Gastroesophageal sphincter (tissue), 4 donors: ENCODE data around the gene MTUS2. TPM values are rescaled to one million over a fixed set of nuclear protein-coding genes. Genes with fewer than 3 reads are reported as not detected.
A peak's percentile ranks its signal among the peaks of the same experiment; 100 is the strongest.

Experiments
- ATAC-seq: fragments of 150-250 bp; one replicate; pipeline ENCODE4 v1.9.1; 2016; ENCODE audit warnings: mild to moderate bottlenecking, moderate library complexity
- H3K27ac ChIP-seq, 4 donors: fragments of 200-600 bp; sonication (generic) in 3 of 4; 1 replicate in 3 of 4; 2 replicates in 1 of 4; pipeline ENCODE4 v1.5.1; 2016 to 2019
- H3K27me3 ChIP-seq: fragments of 200-600 bp; sonication (generic); one replicate; pipeline ENCODE4 v1.5.1; 2019
- H3K36me3 ChIP-seq, 2 donors: fragments of 200-600 bp; sonication (generic); one replicate each; pipeline ENCODE4 v1.5.1; 2019; ENCODE audit warnings: control low read depth in 1 of 2
- H3K4me1 ChIP-seq, 3 donors: fragments of 200-600 bp; sonication (generic); 1 replicate in 2 of 3; 2 replicates in 1 of 3; pipeline ENCODE4 v1.5.1; 2016 to 2019; ENCODE audit warnings: control low read depth in 2 of 3
- H3K4me3 ChIP-seq, 2 donors: fragments of 200-600 bp; sonication (generic); one replicate each; pipeline ENCODE4 v1.5.1; 2019; ENCODE audit warnings: mild to moderate bottlenecking in 1 of 2, moderate library complexity in 1 of 2
- H3K9me3 ChIP-seq, 3 donors: fragments of 200-600 bp; sonication (generic); one replicate each; pipeline ENCODE4 v1.5.1; 2017 to 2019; ENCODE audit warnings: control low read depth in 2 of 3
- CTCF ChIP-seq, 4 experiments: fragments of 200-600 bp in 2 of 4; fragments of 450-650 bp in 2 of 4; sonication (generic) in 1 of 4; IDR thresholded peaks; one replicate each; pipeline ENCODE4 v1.5.1; 2017 to 2019; ENCODE audit warnings: antibody characterized with exemption in 4 of 4, mild to moderate bottlenecking in 2 of 4, moderate library complexity in 2 of 4
- EP300 ChIP-seq: sonication (generic); formaldehyde crosslinking; IDR thresholded peaks from one replicate; pipeline ENCODE4 v1.6.1; 2017; ENCODE audit warnings: antibody characterized with exemption, mild to moderate bottlenecking
- POLR2A ChIP-seq, 2 donors: fragments of 450-650 bp; IDR thresholded peaks; one replicate each; pipeline ENCODE4 v1.6.1; 2017; ENCODE audit warnings: antibody characterized with exemption in 2 of 2, mild to moderate bottlenecking in 2 of 2, moderate library complexity in 1 of 2
- POLR2AphosphoS5 ChIP-seq: sonication (generic); formaldehyde crosslinking; IDR thresholded peaks from one replicate; pipeline ENCODE4 v1.6.1; 2017; ENCODE audit warnings: antibody characterized with exemption
- WGBS, 2 donors: methylation state at CpG; one replicate each; pipeline ENCODE4 v1.1.5; 2018; ENCODE audit warnings: low coverage in 1 of 2; 5-methylcytosine and 5-hydroxymethylcytosine counted together
- total RNA-seq, 4 donors: library from RNA; depleted of rRNA; stranded (reverse); fragments of >200 nt; gene quantifications; one replicate each; pipeline ENCODE4 v1.1.0, GENCODE V29; 2016

MTUS2 gene
- total RNA-seq, 4 donors from 2014 or later: 0.67 to 36.7 (median 18.4) TPM

GRCh38 chr13:29131881-29132668 is 311.9 kb downstream of the MTUS2 start:
- ATAC-seq: no peak
- TF ChIP-seq EP300 (no peak), CTCF (IDR thresholded peaks at IDR 0.05) (no peak), POLR2A (IDR thresholded peaks at IDR 0.05) (no peak), POLR2AphosphoS5 (no peak)
- Histone ChIP-seq H3K9me3 (peaks cover 0 to 11% (median 0%) of the 10 kb centered on the region in 3 donors), H3K4me3 (no peak overlapping the region), H3K27ac (no peak overlapping the region), H3K27me3 (no peaks in the 10 kb centered on the region), H3K36me3 (no peaks in the 10 kb centered on the region), H3K4me1 (no peaks in the 10 kb centered on the region)
- 81 to 84% methylated on average over 4 of the region's 4 CpGs for WGBS, 2 donors

- Histone ChIP-seq H3K4me1 (peaks cover 0 to 7% (median 3%) of the 10 kb centered on the region in 3 donors), H3K27ac (no peak overlapping the region), H3K4me3 (no peak overlapping the region), H3K9me3 (peaks cover 0 to 19% (median 0%) of the 10 kb centered on the region in 3 donors), H3K27me3 (no peaks in the 10 kb centered on the region), H3K36me3 (no peaks in the 10 kb centered on the region)
- 90% methylated on average over 1 of the region's 2 CpGs; no CpG with 5 or more reads in 1 of the 2 donors for WGBS, 2 donors
- no peak for ATAC-seq
- TF ChIP-seq CTCF (IDR thresholded peaks at IDR 0.05) (no peak), POLR2AphosphoS5 (no peak), EP300 (no peak), POLR2A (IDR thresholded peaks at IDR 0.05) (no peak)
Measured at GRCh38 chr13:29136341-29136740, 316.2 kb downstream of the MTUS2 start.

GRCh38 chr13:29137016-29137415 is 316.9 kb downstream of the MTUS2 start:
- Histone ChIP-seq H3K4me3 (no peak overlapping the region), H3K9me3 (peaks cover 0 to 19% (median 0%) of the 10 kb centered on the region in 3 donors), H3K27ac (no peak overlapping the region), H3K4me1 (peaks cover 0 to 8% (median 6%) of the 10 kb centered on the region in 3 donors), H3K36me3 (no peaks in the 10 kb centered on the region), H3K27me3 (no peaks in the 10 kb centered on the region)
- 67% methylated on average over 1 of the region's 1 CpG; no CpG with 5 or more reads in 1 of the 2 donors for WGBS, 2 donors
- no peak for ATAC-seq
- TF ChIP-seq POLR2AphosphoS5: no peak
- no peak for TF ChIP-seq EP300
- no peak for TF ChIP-seq POLR2A (IDR thresholded peaks at IDR 0.05)
- no peak for TF ChIP-seq CTCF (IDR thresholded peaks at IDR 0.05)

GRCh38 chr13:29137995-29138394 is 317.9 kb downstream of the MTUS2 start:
- WGBS, 2 donors: 25 to 88% methylated on average over 1 of the region's 1 CpG
- no peaks in the 10 kb centered on the region for H3K27me3 ChIP-seq
- H3K36me3 ChIP-seq: no peaks in the 10 kb centered on the region
- H3K4me1 ChIP-seq: peaks cover 0 to 8% (median 6%) of the 10 kb centered on the region in 3 donors
- no peak overlapping the region for H3K4me3 ChIP-seq
- no peak for TF ChIP-seq POLR2AphosphoS5
- no peak overlapping the region for H3K27ac ChIP-seq
- no peak for ATAC-seq
- H3K9me3 ChIP-seq: peaks cover 0 to 19% (median 0%) of the 10 kb centered on the region in 3 donors

- TF ChIP-seq POLR2AphosphoS5 (peak; percentile 82), POLR2A (IDR thresholded peaks at IDR 0.05) (no peak)
- H3K9me3 ChIP-seq: peaks cover 0 to 19% (median 0%) of the 10 kb centered on the region in 3 donors
- peaks cover 0 to 8% (median 6%) of the 10 kb centered on the region in 3 donors for H3K4me1 ChIP-seq
- H3K4me3 ChIP-seq: peak overlapping the region in 1 of 2 donors; percentile 28
- H3K36me3 ChIP-seq: no peaks in the 10 kb centered on the region
- H3K27me3 ChIP-seq: no peaks in the 10 kb centered on the region
- peak; percentile 96 for ATAC-seq
- peak overlapping the region; percentile 68 to 92 (median 79) for H3K27ac ChIP-seq
- WGBS, 2 donors: 10 to 11% methylated on average over 4 of the region's 4 CpGs
Measured at GRCh38 chr13:29140277-29140676, 320.1 kb downstream of the MTUS2 start.

- H3K36me3 ChIP-seq: no peaks in the 10 kb centered on the region
- no peak overlapping the region for H3K4me3 ChIP-seq
- TF ChIP-seq POLR2A (IDR thresholded peaks at IDR 0.05): no peak
- TF ChIP-seq CTCF (IDR thresholded peaks at IDR 0.05): no peak
- no peak for TF ChIP-seq EP300
- no peak for TF ChIP-seq POLR2AphosphoS5
- 60 to 62% methylated on average over 1 of the region's 1 CpG for WGBS, 2 donors
- H3K27me3 ChIP-seq: no peaks in the 10 kb centered on the region
- H3K4me1 ChIP-seq: peaks cover 0 to 7% (median 6%) of the 10 kb centered on the region in 3 donors
- no peaks in the 10 kb centered on the region for H3K9me3 ChIP-seq
- no peak for ATAC-seq
- no peak overlapping the region for H3K27ac ChIP-seq
Measured at GRCh38 chr13:29143847-29144246, 323.7 kb downstream of the MTUS2 start.
